Adrenal gland (tissue), 5 donors: ENCODE measurements around the gene AZU1.

ENCODE experiments used
- POLR2A ChIP-seq, 2 donors: fragments of 450-650 bp; IDR thresholded peaks; one replicate each; pipeline ENCODE4 v1.6.1; 2017; ENCODE audit warnings: antibody characterized with exemption in 2 of 2, mild to moderate bottlenecking in 2 of 2, moderate library complexity in 1 of 2
- TF ChIP-seq, protein P1 (sequence below), 6 experiments: fragments of 450-650 bp in 4 of 6; fragments of 200-600 bp in 2 of 6; sonication (generic) in 1 of 6; IDR thresholded peaks; 1 replicate in 5 of 6; 2 replicates in 1 of 6; pipeline versions ENCODE4 v1.5.1 to v1.8.0; 2016 to 2021; ENCODE audit warnings: antibody characterized with exemption in 6 of 6, mild to moderate bottlenecking in 2 of 6, moderate library complexity in 1 of 6
- donor health status: DM: no; HTN: no; CAD: no.

DNA sequence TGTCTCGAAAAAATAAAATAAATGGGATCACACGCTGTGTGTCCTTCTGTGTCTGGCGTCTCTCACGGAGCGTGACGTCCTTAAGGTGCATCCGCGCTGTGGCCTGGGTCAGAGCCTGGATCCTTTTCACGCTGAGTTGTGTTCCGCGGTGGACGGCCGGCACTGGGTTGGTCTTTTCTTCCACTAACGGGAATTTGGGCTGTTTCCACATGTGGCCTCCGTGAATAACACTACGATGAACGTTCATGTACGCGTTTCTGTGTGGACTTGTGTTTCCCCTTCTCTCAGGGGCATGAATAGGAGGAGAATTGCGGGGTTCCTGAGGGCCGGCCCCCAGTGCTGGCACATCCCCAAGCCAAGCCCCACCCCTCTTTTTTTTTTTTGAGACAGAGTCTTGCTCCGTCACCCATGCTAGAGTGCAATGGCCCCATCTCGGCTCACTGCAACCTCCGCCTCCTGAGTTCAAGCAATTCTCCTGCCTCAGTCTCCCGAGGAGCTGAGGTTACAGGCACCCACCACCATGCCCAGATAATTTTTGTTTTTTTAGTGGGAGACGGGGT lies 36.5 kb upstream of the AZU1 start:
- no peak for TF ChIP-seq POLR2A (IDR thresholded peaks at IDR 0.05)
- TF ChIP-seq, protein P1, sequence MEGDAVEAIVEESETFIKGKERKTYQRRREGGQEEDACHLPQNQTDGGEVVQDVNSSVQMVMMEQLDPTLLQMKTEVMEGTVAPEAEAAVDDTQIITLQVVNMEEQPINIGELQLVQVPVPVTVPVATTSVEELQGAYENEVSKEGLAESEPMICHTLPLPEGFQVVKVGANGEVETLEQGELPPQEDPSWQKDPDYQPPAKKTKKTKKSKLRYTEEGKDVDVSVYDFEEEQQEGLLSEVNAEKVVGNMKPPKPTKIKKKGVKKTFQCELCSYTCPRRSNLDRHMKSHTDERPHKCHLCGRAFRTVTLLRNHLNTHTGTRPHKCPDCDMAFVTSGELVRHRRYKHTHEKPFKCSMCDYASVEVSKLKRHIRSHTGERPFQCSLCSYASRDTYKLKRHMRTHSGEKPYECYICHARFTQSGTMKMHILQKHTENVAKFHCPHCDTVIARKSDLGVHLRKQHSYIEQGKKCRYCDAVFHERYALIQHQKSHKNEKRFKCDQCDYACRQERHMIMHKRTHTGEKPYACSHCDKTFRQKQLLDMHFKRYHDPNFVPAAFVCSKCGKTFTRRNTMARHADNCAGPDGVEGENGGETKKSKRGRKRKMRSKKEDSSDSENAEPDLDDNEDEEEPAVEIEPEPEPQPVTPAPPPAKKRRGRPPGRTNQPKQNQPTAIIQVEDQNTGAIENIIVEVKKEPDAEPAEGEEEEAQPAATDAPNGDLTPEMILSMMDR (IDR thresholded peaks at IDR 0.05), result no peak
